ENCODE measurements around the gene FARSB.

The FARSB gene

GRCh38 chr2:222545823-222546795, 109.8 kb downstream of the FARSB start:
- DNase-seq: no peak

GRCh38 chr2:222544661-222545060, 111.2 kb downstream of the FARSB start:
- no peak for DNase-seq

GRCh38 chr2:222538535-222538934, 117.4 kb downstream of the FARSB start:
- no peak for DNase-seq

GRCh38 chr2:222535477-222535876, 120.4 kb downstream of the FARSB start:
- DNase-seq: no peak

- DNase-seq: no peak
Observed at GRCh38 chr2:222532315-222532714, 123.6 kb downstream of the FARSB start.

- no peak for DNase-seq
Observed at GRCh38 chr2:222526480-222527277, 129.2 kb downstream of the FARSB start.

GRCh38 chr2:222525811-222526210, 130.1 kb downstream of the FARSB start:
- no peak for DNase-seq

GRCh38 chr2:222523783-222524544, 131.9 kb downstream of the FARSB start:
- DNase-seq: no peak

GRCh38 chr2:222522082-222522481, 133.8 kb downstream of the FARSB start:
- no peak for DNase-seq

- DNase-seq: no peak
Observed at GRCh38 chr2:222521099-222521498, 134.8 kb downstream of the FARSB start.

Measured in CD4-positive, alpha-beta T cell treated with Interleukin-6 for 4 hours (primary cell).